IPS-NIHi7 (cell line): ENCODE results near the gene HMX3.
"Not testable (repeated sequence)": the region's sequence is repeated elsewhere in the genome, so short reads cannot be mapped to it uniquely, and the experiment has no call there.

Experiments used
- DNase-seq: peaks from one replicate; pipeline ENCODE4 v3.0.0; 2012; ENCODE audit warnings: mixed read lengths; ENCODE audit errors: extremely low spot score

The HMX3 gene

DNA sequence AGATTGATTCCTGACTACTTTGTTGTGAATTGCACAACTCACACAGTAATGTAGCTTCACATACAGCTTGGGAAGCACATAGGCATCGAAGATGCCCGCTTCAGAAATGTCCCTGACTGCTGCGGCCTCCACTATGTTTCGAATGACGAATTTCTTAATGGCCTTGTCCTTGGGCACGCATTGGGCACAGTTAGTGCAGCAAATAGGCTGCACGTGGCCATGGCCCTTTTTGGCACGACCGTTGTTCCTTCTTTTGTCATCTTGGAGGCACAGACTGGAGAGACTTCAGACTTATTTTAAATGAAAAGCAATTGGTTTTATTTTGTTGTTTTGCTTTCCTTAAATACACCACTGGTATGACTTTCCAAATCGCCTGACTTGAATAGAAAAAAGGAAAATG lies 35.8 kb downstream of the HMX3 start:
- DNase-seq, result not testable (repeated sequence)

DNA sequence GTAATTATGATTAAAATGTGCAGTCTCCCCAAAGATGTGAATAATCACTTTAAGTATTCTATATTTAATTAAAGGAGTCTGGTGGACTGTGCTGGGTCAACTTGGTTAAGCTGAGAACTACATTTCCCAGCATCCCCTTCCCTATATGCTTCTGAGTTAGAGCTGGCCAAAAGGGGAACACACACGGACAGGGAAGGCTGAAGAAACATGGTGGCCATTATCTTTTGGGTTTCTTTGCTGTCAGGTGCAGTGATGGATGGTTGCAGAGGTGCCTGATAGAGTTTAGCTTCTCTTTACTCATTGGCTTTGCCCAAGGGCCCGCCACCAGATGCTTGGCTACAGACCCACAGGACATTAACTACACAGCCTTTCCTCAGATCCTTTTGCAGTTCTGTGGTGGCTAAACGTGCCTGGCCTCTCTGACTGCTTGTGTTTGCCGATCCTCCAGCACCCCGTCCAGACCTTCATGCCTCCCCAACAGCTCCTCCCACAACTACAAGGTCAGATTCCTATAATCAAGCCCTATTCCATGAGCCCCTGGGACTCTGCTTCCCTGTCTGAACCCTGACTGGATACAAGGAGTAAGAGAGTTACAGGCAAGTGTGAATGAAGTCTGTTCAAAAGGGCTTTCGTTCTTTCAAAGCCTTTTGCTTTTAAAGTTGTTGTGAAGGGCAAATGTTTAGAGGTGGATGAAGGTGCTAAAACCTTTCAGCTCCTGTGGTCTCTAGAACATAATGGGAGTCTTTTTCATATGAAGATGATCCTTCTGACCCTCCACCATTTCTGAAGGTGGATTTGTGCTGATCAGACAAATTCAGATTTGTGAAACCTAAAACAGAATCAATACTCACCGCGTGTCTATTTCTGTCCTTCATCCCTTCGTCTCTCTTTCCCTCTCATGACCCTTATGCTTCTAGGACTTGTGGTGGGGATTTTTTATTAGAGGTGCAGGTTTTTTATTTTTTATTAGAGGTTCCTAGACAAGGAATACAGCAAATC lies 39.9 kb downstream of the HMX3 start:
- DNase-seq, result no peak

DNA sequence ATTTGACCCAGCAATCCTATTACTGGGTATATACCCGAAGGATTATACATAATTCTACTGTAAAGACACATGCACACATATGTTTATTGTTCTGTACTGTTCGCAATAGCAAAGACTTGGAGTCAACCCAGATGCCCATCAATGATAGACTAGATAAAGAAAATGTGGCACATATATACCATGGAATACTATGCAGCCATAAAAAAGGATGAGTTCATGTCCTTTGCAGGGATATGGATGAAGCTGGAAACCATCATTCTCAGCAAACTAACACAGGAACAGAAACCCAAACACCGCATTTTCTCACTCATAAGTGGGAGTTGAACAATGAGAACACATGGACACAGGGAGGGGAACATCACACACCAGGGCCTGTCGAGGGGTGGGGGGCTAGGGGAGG lies 42.6 kb downstream of the HMX3 start:
- not testable (repeated sequence) for DNase-seq

DNA sequence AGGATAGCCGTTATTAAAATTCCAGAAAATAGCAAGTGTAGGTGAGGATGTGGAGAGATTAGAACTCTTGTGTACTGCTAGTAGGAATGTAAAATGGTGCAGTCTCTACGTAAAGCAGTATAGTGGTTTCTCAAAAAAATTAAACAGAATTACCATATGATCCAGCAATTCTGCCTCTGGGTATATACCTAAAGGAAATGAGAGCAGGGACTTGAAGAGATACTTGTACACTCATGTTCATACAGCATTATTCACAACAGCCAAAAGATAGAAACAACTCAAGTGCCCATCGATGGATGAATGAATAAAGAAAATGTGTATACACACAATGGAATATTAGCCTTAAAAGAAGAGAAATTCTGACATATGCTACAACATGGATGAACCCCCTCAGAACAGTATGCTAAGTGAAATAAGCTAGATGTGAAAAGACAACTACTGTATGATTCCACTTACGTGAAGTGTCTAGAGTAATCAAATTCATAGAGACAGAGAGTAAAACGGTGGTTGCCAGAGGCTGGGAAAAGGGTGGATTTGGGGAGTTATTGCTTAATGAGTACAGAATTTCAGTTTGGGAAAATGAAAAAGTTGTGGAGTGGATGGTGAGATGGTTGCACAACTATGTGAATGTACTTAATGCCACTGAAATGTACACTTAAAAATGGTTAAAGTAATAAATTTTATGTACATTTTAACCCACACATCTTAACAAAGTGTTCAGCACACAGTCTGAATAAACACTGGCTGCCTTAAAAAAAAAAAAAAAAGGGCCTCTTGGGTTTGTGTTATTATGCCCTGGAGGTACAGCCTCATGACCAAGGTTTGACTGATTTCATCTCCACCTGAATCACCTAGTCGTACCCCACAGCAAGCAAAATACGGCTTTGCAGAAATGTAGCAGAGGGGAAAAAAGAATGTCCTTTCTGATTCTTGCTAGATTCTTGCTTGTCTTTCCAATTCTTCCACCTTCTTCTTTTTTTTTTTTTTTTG lies 44.6 kb downstream of the HMX3 start:
- no peak for DNase-seq

DNA sequence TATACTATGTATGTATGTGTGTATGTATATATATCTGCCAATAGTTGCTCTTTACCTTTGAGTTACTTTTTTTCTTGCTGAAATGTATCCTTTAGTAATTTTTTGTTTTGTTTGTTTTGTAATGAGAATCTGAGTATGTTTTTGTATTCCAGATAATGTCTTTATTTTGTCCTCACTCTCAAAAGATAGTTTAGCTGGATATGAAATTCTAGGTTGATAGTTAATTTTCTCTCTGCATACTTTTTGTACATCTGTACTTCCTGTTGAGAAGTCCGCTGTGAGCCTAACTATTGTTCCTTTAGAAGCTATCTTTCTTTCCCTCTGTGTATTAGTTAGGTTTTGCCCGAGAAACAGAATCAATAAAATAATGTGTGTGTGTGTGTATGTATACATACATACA lies 48.0 kb downstream of the HMX3 start:
- DNase-seq, result no peak

DNA sequence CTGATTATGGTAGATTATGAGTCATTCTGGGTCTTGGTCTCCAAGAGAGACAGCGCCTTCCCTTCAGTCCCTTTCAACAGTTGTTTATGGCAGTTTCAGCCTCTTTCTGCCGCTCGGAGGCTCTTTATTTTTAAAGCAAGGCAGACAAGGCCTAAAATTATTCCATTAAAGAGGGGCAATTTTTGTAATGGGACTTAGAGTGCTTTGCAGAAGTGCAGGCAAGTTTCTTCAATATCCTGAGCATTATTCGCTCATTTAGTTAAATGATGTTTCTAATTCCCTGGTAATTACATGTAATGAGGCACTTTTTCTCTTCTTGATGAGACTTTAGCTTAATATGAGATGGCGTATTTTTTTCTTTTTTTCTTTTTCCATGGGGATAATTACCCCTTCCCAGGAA lies 52.0 kb downstream of the HMX3 start:
- DNase-seq, result no peak
